ENCODE measurements around the gene PPM1F. TPM values are rescaled to one million over a fixed set of nuclear protein-coding genes. Genes with fewer than 3 reads are reported as not detected.
"Not testable (repeated sequence)": the region's sequence is repeated elsewhere in the genome, so short reads cannot be mapped to it uniquely, and the experiment has no call there.

PPM1F gene
- polyA plus RNA-seq, 2 of the 4 experiments (the other 2 are of a cell fraction): 11.0 to 14.2 TPM

DNA sequence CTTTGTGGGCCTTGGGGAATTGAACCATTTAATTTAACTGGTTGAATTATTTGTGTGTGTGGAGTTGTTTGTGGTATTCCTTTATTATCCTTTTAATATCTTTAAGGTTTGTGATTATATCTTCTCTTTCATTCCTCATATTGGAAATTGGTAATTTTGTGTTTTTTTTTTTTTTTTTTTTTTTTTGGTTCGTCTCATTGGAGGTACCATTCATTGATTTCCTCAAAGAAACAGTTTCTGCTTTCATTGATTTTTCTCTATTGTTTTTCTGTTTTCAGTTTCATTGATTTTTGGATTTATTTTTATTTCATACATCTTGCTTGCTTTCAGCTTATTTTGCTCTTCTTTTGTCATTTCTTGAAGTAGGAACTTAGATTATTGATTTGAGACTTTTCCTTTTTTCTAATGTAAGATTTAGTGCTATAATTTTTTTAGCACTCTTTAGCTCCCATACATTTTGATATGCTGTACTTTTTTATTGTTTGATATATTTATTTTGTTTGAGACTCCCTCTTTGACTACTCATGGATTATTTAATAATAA, 54.2 kb downstream of the PPM1F start:
- Histone ChIP-seq H3K4me3 (no peak overlapping the region), H3K4me2 (no peak overlapping the region), H3K9me3 (no peaks in the 10 kb centered on the region), H3K4me1 (no peaks in the 10 kb centered on the region), H3K27ac (no peak overlapping the region)
- ATAC-seq (no peak), DNase-seq (ENCODE audit: low read depth in 1 of 2, low spot score in 1 of 2) (no peak), FAIRE-seq (no peak)
- 44% methylated on average over 1 of the region's 1 CpG for WGBS (ENCODE audit: missing lambda C conversion rate)
- POLR2A ChIA-PET: no interaction called here
- TF ChIP-seq FOSB (CRISPR knock-in tag; IDR thresholded peaks at IDR 0.05) (no peak), RCOR1 (IDR thresholded peaks at IDR 0.05; ENCODE audit: low read depth, low read length) (no peak), ZFP36 (IDR thresholded peaks at IDR 0.05; ENCODE audit: borderline replicate concordance, partially characterized antibody) (no peak), KDM1A (IDR thresholded peaks at IDR 0.05; ENCODE audit: low read depth) (no peak), HOXB5 (CRISPR knock-in tag; IDR thresholded peaks at IDR 0.05) (no peak), ZNF302 (CRISPR knock-in tag; IDR thresholded peaks at IDR 0.05) (no peak), KDM5A (IDR thresholded peaks at IDR 0.05) (no peak)
- TF ChIP-seq, protein P1, sequence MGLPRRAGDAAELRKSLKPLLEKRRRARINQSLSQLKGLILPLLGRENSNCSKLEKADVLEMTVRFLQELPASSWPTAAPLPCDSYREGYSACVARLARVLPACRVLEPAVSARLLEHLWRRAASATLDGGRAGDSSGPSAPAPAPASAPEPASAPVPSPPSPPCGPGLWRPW (IDR thresholded peaks at IDR 0.05): no peak
- TF ChIP-seq, protein P2, sequence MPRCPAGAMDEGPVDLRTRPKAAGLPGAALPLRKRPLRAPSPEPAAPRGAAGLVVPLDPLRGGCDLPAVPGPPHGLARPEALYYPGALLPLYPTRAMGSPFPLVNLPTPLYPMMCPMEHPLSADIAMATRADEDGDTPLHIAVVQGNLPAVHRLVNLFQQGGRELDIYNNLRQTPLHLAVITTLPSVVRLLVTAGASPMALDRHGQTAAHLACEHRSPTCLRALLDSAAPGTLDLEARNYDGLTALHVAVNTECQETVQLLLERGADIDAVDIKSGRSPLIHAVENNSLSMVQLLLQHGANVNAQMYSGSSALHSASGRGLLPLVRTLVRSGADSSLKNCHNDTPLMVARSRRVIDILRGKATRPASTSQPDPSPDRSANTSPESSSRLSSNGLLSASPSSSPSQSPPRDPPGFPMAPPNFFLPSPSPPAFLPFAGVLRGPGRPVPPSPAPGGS (IDR thresholded peaks at IDR 0.05): no peak
- CTCF ChIA-PET: interaction anchor here (0.6 kb wide), 1 partner anchor 10 kb away, joined by 3 read pairs; no protein-coding TSS in a partner anchor

DNA sequence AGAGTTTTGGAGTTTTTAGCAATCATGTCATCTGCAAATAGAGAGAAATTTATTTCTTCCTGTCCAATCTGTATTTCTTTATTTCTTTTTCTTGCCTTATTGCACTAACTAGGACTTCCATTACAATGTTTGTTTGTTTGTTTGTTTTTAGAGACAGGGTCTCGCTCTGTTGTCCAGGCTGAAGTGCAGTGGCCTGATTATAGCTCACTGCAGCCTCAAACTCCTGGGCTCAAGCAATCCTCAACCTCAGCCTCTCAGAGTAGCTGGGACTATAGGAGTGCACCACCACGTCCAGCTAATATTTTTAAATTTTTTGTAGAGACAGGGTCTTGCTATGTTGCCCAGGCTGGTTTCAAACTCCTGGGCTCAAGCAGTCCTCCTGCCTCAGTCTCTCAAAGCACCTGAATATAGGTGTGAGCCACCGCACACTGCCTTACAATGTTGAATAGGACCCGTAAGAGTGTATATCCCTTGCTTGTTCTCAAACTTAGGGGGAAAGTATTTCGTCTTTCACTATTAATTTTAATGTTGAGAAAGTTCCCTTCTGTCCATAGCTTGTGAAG, 55.6 kb downstream of the PPM1F start:
- CTCF ChIA-PET: interaction anchor here (0.9 kb wide), 1 partner anchor 19 kb away, joined by 3 read pairs; no protein-coding TSS in a partner anchor
- POLR2A ChIA-PET: no interaction called here
- FAIRE-seq (no peak), ATAC-seq (no peak), DNase-seq (ENCODE audit: low read depth in 1 of 2, low spot score in 1 of 2) (no peak)
- TF ChIP-seq ZNF302 (CRISPR knock-in tag; IDR thresholded peaks at IDR 0.05): no peak
- TF ChIP-seq, protein P3, sequence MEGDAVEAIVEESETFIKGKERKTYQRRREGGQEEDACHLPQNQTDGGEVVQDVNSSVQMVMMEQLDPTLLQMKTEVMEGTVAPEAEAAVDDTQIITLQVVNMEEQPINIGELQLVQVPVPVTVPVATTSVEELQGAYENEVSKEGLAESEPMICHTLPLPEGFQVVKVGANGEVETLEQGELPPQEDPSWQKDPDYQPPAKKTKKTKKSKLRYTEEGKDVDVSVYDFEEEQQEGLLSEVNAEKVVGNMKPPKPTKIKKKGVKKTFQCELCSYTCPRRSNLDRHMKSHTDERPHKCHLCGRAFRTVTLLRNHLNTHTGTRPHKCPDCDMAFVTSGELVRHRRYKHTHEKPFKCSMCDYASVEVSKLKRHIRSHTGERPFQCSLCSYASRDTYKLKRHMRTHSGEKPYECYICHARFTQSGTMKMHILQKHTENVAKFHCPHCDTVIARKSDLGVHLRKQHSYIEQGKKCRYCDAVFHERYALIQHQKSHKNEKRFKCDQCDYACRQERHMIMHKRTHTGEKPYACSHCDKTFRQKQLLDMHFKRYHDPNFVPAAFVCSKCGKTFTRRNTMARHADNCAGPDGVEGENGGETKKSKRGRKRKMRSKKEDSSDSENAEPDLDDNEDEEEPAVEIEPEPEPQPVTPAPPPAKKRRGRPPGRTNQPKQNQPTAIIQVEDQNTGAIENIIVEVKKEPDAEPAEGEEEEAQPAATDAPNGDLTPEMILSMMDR (IDR thresholded peaks at IDR 0.05): no peak
- TF ChIP-seq ZSCAN20 (CRISPR knock-in tag; IDR thresholded peaks at IDR 0.05): no peak
- no peak for TF ChIP-seq CEBPB (IDR thresholded peaks at IDR 0.05)
- no peak for TF ChIP-seq CBX8 (IDR thresholded peaks at IDR 0.05)
- no peak for TF ChIP-seq FOXS1 (CRISPR knock-in tag; IDR thresholded peaks at IDR 0.05)
- TF ChIP-seq, protein P4, sequence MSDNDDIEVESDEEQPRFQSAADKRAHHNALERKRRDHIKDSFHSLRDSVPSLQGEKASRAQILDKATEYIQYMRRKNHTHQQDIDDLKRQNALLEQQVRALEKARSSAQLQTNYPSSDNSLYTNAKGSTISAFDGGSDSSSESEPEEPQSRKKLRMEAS (IDR thresholded peaks at IDR 0.05): no peak
- no peak for TF ChIP-seq HEYL (CRISPR knock-in tag; IDR thresholded peaks at IDR 0.05)
- TF ChIP-seq, protein P5, sequence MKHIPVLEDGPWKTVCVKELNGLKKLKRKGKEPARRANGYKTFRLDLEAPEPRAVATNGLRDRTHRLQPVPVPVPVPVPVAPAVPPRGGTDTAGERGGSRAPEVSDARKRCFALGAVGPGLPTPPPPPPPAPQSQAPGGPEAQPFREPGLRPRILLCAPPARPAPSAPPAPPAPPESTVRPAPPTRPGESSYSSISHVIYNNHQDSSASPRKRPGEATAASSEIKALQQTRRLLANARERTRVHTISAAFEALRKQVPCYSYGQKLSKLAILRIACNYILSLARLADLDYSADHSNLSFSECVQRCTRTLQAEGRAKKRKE (CRISPR knock-in tag; IDR thresholded peaks at IDR 0.05; ENCODE audit: low read depth): no peak
- no peak for TF ChIP-seq HOXA7 (CRISPR knock-in tag; IDR thresholded peaks at IDR 0.05)
- no peak for TF ChIP-seq SREBF2 (IDR thresholded peaks at IDR 0.05)
- TF ChIP-seq CHD2 (IDR thresholded peaks at IDR 0.05; ENCODE audit: low read length, partially characterized antibody): no peak
- TF ChIP-seq KDM1A (IDR thresholded peaks at IDR 0.05; ENCODE audit: low read depth): no peak
- no peak for TF ChIP-seq EHMT2 (IDR thresholded peaks at IDR 0.05; ENCODE audit: low read depth)
- no peak for TF ChIP-seq NFE2L2 (conservative IDR thresholded peaks at IDR 0.05; ENCODE audit: low read length)
- no peak for TF ChIP-seq JUNB (IDR thresholded peaks at IDR 0.05)
- TF ChIP-seq TP53 (CRISPR knock-in tag; IDR thresholded peaks at IDR 0.05): no peak
- TF ChIP-seq, protein P2 (IDR thresholded peaks at IDR 0.05): no peak
- TF ChIP-seq EP300 (IDR thresholded peaks at IDR 0.05): no peak
- Histone ChIP-seq H3K27ac (no peak overlapping the region), H3K4me1 (no peaks in the 10 kb centered on the region), H3K4me2 (no peak overlapping the region), H3K9me3 (no peaks in the 10 kb centered on the region), H3K4me3 (no peak overlapping the region)
- WGBS (ENCODE audit: missing lambda C conversion rate): 76% methylated on average over 5 of the region's 5 CpGs

DNA sequence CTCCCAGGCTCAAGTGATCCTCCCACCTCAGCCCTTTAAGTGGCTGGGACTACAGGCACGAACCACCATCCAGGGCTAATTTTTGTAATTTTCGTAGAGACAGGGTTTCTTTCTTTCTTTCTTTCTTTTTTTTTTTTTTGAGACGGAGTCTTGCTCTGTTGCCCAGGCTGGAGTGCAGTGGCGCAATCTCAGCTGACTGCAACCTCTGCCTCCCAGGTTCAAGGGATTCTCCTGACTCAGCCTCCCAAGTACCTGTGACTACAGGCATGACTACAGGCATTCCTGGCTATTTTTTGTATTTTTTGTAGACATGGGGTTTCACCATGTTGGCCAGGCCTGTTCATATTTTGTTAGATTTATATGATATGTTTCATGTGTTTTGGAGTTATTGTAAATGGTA, 56.4 kb downstream of the PPM1F start:
- H3K9me3 ChIP-seq; H3K4me1 ChIP-seq; H3K4me2 ChIP-seq; DNase-seq (ENCODE audit: low read depth in 1 of 2, low spot score in 1 of 2); ATAC-seq; FAIRE-seq; H3K4me3 ChIP-seq; H3K27ac ChIP-seq; POLR2A ChIA-PET: not testable (repeated sequence)
- 66% methylated on average over 4 of the region's 4 CpGs for WGBS (ENCODE audit: missing lambda C conversion rate)
- CTCF ChIA-PET: interaction anchor here (0.9 kb wide), 1 partner anchor 19 kb away, joined by 3 read pairs; no protein-coding TSS in a partner anchor
